Amniotic stem cell (primary cell): Measurements from ENCODE around the gene CRTAC1.
A peak's percentile ranks its signal among the peaks of the same experiment; 100 is the strongest.

Experiments
- DNase-seq: peaks from one replicate; lab custom pipeline; 2025; lab: John Stamatoyannopoulos, UW

Gene CRTAC1

DNA sequence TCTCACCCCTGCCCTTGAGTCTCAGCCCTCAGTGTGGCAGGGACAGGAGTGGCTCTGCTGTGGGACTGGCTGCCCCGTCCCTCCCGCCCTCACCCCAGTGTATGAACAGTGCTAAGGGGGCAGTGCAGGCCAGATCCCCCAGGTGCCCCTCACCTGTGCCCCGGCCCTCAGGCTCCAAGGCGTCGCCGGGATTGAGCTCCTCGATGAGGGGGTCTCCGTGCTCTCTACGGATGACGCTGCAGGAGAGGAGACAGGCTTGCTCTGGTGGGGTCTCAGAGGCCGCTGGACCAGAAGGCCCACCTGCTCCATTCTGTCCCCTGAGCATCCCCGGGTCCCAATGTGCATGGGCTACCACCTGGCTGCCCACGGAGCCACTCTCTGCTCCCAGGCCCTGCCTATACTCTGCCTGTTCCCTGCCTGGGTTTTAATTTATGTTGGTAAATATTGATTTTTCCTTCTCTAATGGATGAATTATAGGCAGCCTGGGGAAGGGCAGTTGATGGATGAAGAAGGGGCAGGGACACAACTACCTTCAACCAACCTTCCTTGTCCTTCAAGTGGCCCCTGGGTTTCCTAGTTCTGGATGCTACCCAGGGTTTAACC, 133.6 kb downstream of the CRTAC1 start:
- no peak for DNase-seq

DNA sequence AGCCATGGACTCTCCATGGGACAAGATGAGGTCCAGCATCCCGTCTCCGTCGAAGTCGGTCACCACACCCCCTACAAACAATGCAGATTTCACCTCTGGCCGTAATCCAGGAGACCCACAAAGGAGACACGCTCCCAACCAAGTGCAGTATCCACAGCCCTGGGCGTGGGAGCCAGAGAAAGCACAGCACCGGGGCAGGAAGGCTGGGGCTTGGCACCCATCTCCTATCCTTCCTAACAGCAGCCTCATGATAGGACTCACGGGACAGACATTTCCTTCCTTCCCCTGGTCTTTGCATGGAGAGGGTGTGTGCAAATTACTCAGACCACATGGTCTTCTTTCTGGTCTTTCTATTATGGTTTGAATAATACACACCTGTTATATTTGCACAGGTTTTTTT, 134.5 kb downstream of the CRTAC1 start:
- DNase-seq, result no peak

- no peak for DNase-seq
Measured at GRCh38 chr10:97895084-97895483, 135.3 kb downstream of the CRTAC1 start.

GRCh38 chr10:97894092-97894491, 136.3 kb downstream of the CRTAC1 start:
- no peak for DNase-seq

- no peak for DNase-seq
Measured at GRCh38 chr10:97892939-97893338, 137.5 kb downstream of the CRTAC1 start.

DNA sequence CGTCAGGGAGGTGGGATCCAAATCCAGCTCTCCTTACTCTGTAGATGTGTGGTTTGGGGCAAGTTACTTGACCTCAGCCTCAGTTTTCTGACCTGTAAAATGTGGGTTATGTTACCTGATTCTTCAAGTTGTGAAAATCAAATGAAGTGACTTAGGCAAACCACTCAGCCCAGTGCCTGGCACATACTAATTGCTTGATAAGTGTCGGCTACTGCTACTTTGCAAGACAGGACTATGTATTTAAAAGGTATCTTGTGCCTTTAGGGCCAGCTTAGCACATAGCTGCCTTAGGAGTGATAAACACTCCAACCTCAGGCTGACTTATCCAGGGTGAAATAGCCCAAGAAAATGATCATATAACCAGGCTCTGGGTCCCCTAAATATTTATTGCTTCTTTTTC, 137.9 kb downstream of the CRTAC1 start:
- DNase-seq, result no peak

GRCh38 chr10:97891497-97892167, 138.8 kb downstream of the CRTAC1 start:
- no peak for DNase-seq

DNA sequence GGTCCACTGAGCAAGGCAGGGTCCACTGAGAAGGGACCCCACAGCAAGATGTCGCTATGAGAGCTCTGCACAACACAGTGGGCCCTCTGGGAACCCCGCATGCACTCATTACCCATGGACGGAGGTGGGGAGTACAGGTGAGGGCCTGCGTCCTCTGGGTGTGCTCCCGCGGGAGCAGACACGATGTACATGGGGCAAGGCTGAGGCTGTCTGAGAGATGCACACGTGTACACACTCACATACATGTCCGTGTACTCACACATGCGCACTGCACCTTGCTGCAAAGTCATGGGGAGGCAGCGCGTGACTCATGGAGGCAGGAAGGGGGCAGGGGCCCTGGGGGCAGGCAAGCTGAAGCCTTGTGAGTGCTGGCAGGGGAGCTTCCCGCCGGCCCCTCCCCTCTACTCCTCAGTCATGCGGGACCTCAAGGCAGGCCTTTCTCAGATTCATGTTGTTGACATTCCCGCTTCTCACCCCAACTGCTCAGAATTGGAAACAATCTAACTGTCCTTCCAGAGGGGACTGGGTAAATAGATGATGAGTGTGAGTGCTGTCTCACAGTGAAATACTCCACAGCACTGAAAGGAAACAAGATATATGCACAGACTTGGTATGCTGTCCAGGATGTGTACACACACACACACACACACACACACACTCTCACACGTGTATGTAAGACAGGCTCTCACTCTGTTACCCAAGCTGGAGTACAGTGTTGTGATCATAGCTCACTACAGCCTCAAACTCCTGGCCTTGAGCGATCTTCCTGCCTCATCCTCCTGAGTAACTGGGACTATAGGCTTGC, 140.8 kb downstream of the CRTAC1 start:
- DNase-seq, result no peak

- peak; percentile 52 for DNase-seq
Measured at GRCh38 chr10:97888641-97889262, 141.7 kb downstream of the CRTAC1 start.

DNA sequence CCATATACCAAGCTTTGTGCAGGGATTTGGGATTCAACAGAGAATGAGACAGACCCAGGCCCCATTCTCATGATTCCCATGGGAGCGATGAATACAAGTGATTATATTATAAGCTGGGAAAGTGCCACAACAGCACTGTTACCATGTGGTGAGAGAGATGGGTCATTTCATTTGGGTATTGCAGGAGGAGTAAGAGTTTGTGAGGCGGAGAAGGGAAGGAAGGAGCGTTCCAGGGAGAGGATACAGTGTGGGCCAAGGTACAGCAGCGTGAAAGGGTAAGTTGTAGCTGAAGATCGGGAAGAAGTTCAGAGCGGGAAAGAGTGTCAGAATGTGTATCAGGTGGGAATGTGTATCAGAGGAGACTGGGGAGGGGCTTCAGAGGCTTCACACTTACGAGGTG, 142.3 kb downstream of the CRTAC1 start:
- DNase-seq, result no peak

DNA sequence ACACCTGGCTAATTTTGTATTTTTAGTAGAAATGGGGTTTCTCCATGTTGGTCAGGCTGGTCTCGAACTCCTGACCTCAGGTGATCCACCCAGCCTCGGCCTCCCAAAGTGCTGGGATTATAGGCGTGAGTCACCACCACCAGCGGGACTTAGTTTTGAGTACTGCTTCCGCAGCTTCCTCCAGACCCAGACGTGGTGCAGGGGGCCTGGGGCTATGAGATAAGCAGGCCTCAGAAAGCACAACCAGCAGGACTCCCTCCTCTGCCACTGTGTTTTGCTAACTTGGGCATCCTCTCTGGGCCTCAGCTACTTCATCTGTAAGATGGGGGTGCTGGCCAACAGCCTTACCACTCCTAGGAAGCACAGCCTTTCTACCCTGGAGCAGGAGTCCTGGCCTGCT, 143.0 kb downstream of the CRTAC1 start:
- DNase-seq, result no peak

- no peak for DNase-seq
Measured at GRCh38 chr10:97886286-97886685, 144.1 kb downstream of the CRTAC1 start.

GRCh38 chr10:97883092-97883485, 147.3 kb downstream of the CRTAC1 start:
- DNase-seq, result no peak

- peak; percentile 60 for DNase-seq
Measured at GRCh38 chr10:97882142-97883091, 148.0 kb downstream of the CRTAC1 start.

- DNase-seq, result no peak
Measured at GRCh38 chr10:97880109-97880508, 150.3 kb downstream of the CRTAC1 start.

GRCh38 chr10:97879241-97879640, 151.2 kb downstream of the CRTAC1 start:
- no peak for DNase-seq

DNA sequence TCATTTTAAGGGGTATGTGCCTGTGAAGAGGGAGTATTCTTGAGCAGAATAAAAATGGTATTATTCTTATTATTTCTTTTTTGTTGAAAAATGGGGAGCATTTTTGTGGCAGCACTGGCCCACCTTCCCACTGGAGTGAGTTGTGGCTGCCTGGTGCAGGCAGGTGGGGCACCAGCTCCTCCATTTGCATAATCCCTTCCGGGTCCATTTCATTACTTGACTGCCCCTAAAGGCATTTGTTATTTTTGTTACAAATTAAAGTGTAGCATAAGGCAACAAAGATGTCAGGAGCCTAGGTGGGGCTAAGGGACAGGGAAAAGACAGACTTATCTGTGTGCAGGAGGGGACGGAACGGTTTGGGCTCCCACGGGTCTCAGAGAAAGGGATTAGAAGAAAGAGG, 154.0 kb downstream of the CRTAC1 start:
- DNase-seq, result no peak

GRCh38 chr10:97875391-97875790, 155.0 kb downstream of the CRTAC1 start:
- no peak for DNase-seq

- no peak for DNase-seq
Measured at GRCh38 chr10:97874332-97874731, 156.1 kb downstream of the CRTAC1 start.

GRCh38 chr10:97873569-97873968, 156.9 kb downstream of the CRTAC1 start:
- DNase-seq, result no peak

- DNase-seq, result no peak
Measured at GRCh38 chr10:97870990-97871389, 159.4 kb downstream of the CRTAC1 start.
